ENCODE data around the gene WDR82.

The WDR82 gene

GRCh38 chr3:52236424-52236886 is 42.0 kb downstream of the WDR82 start:
- DNase-seq: no peak

- no peak for DNase-seq
Measured at GRCh38 chr3:52234516-52235447, 43.7 kb downstream of the WDR82 start.

- DNase-seq: no peak
Measured at GRCh38 chr3:52233968-52234367, 44.5 kb downstream of the WDR82 start.

DNA sequence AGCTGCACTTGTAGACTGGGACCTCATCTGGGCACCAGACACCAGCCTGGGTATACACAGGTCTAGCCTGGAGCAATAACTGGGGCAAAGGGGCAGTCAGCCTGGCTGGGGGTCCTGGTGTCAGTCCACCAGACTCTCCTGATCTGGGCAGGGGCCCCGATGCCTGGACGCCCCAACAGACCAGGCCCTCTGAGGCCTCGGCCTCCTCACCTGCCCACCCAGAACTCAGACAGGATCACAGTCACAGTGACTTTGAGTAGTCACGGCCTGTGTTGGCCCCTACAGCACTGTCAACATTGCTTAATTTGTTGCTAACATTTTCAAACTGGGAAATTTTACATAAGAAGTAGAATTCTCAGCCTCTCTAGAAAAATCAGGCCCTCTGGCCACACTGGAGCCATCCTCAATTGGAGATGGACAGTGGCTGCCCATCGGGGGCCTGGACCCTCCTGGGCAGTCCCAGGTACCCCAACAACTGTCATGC is 45.3 kb downstream of the WDR82 start:
- no peak for DNase-seq

DNA sequence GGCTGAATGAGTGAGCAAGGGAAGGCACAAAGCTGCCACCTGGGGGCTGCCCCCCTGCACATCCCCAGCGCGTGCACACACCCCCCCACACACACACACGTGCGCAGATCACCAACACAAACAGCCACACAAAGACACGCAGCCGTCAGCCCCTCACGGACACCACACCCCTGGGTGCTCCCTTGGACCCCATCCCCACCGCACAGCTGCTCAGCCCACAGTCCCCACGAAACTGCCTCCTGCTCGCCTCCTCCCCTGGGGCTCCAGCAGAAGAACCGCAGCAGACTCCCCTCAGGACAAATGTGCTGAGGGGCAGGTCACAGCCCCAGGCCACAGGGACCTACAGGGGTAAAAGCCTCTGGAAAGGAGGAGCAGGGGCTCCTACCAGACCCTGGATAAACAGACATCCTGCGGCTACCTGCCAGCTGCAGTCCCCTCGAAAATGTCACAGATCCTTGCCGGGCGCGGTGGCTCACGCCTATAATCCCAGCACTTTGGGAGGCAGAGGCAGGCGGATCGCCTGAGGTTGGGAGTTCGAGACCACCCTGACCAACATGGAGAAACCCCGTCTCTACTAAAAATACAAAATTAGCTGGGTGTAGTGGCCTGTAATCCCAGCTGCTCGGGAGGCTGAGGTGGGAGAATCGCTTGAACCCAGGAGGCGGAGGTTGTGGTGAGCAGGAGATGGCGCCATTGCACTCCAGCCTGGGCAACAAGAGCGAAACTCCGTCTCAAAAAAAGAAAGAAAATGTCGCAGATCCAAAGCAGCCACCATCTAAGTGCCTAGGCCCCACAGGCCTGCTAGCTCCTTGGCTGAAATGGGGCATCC is 46.0 kb downstream of the WDR82 start:
- no peak for DNase-seq

DNA sequence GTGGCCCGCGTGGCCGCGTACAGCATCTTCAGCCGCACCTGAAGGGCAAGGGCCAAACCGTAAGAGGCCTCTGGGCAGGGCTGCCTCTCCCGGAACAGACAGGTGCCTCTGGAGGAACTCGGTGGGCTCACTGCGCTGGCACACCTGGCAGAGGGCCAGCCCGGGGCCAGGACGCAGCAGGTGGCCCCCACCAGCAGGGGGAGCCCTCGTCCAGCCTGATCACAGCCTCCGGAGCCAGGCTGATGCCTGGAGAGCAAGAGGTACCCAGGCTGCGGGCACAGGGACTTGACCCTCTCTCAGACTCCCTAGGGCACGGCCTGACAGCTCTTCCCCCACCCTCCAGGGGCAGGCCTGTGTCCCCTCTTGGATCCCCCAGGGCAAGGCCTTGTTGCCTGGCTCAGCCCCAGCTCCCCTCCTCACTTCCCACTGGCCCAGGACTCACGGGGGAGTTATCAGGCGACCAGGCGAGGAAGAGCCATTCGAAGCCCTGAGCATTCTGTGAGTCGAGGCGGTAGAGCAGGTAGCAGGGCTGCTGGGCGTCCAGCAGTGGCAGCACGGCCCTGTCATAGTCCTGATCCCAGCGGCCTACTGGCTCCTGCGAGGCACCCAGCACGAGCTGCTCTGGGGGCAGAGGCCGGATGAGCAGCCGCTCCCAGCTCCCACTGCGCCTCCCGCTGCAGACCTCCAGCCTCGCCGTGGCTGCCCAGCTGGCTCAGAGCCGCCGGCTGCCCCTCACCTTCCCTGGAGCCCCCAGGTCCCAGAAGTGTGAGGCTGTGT is 46.8 kb downstream of the WDR82 start:
- peak; percentile 99 for DNase-seq

DNA sequence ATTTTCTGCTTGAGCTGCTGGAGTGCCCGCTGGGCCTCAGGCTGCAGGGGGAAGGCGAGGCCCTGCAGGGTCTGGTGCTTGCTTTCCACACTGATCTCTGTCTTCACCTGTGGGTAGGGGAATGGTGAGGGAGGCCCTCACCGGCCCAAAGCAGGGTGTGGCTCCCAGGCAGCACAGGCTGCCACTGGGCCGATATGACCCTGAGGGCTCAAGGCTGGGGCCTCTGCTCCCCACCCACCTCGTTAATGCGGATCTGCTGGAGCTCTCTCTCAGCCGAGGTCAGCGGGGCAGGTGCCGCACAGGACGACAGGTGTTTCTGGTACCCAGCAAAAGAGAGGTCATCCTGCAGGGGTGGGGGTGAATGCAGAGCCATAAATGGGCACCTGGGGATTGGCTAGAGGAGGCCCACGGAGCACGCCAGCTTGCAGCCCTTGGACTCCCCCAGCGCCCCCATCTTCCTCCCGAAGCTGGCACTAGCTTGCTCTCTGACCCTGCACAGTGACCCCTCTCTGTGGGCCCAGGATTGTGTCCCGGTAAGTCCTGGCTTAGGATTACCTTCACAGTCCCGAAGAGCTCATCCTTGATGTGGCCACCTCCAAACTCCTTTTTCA is 47.5 kb downstream of the WDR82 start:
- DNase-seq: no peak

- no peak for DNase-seq
Measured at GRCh38 chr3:52230461-52230860, 48.0 kb downstream of the WDR82 start.

- no peak for DNase-seq
Measured at GRCh38 chr3:52229656-52230055, 48.8 kb downstream of the WDR82 start.

DNA sequence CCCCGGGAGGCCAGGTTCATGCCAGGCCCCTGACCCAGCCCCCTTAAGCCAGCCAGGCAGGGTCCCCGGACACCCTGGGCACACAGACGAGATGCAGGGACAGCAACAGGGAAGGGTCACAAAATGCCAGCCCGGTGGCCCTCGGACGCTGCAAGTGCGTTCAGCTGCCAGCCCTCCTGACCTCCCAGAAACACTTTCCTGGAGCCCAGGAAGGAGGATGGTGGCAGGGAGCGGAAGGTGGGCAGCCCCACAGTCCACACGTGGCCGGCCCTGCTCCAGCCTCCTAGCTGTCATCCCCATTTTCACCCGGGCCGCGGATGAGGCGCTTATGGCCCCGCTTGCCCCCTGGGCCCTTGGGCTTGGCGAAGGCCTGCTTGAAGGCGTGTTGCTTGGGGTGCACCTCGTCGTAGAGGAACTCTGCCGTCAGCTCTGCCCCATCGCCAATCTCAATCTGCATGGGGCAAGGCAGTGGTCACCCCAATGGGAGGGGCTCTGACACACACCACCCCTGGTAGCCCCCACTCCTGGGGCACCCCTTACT is 49.6 kb downstream of the WDR82 start:
- no peak for DNase-seq

DNA sequence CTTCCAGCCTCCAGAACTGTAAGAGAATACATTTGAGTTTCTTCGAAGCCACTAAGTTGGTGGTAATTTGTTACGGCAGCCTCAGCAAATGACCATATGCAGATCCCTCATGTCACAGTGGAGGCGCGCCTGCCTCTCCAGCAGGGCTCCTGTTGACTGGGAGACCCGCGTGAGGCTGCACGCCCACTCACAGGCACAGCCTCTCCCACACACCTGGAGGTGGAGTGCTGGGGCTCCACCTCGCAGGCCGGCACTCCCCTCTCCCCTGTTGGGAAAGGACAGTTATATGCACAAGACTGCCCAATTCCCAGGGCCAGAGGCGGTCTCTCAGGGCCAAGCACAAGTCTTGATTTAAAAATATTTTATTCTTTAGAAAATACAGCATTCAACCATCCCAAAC is 50.2 kb downstream of the WDR82 start:
- DNase-seq: no peak

- DNase-seq: no peak
Measured at GRCh38 chr3:52227766-52228165, 50.7 kb downstream of the WDR82 start.

DNA sequence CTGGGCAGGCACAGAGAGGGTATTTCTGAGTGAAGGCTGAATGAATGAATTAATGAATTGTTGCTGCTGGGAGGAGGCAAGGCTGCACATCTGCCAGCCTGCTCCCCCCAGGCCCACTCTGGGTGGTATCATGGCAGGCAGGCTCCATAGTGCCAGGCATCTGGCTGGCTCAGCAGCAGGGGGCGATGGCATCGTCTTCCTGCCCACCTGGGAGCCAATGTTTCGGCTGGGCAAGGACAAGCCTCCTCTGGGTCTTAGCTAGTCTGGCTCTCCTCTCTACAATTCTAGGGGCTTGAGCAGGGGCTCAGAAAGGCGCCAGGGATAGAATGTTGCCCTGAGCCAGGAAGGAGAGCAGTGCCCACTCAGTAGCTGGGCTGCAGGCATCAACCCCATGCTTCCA is 51.3 kb downstream of the WDR82 start:
- DNase-seq: no peak

DNA sequence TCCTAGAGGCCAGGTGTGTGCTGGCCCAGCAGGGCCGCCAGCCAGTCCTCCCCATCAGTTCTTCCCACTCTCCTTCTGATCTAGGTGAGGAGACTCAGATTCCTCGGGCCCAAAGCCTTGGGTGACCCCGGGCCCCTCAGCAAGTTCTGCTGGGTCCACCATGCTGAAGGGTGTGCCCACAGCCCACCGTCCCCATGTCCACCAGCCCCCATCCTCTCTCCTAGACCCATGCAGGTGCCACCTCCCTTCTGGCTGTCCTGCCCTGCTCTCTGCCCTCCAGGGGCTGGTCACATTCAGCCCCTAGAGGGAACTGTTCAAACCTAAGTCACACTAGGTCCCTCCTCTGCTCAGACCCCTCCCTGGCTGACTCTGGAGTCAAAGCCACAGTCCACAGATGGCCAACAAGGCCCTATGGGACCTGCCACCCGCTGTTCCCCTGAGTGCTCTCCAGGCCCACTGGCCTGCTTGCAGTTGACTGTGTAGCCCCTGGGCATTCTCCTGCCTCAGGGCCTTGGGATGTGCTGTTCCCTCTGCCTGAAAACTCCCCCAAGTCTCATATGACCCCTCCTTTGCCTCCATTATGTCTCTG is 52.1 kb downstream of the WDR82 start:
- peak; percentile 53 for DNase-seq

DNA sequence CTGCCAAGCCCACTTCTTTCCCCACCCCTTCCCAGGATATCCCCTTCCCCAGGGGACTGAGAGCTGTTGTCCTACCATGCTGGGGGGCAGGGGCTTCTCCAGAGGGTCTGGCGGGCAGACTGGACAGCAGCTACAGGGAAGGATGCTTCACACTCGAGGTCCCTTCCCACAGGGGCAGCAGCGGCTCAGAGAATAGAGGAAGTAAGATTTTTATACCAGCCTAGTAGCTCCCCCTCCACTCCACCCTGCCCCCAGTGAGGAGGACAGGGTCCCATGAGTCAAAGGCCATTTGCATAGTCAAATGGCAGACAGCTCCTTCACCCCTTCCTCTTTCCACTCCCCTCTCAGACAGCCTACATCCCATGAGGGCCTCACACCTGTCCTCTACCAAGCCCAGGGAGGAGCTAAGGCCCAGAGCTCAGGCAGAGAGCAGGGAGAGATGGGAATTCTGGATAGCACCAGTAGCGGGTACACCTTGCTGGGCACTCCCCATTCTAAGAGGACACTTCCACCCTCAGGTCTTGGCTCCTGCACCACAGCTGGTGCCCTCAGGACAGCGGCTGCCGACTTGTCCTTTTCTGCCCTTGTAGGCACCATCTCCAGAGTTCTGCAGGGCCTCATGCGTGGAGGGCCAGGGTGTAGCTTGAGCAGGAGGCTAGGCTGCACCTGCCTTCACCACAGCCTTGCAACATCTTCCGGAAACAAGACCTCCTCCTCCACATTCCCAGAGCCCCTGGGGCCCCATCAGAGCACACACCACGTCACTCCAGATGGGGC is 52.8 kb downstream of the WDR82 start, which contains the start of gene TLR9:
Gene TLR9 (minus strand): TSS at position 194 of the 777 bp plus-strand sequence. CDS start 116 bp downstream, at position 78.
- DNase-seq: peak; percentile 71

DNA sequence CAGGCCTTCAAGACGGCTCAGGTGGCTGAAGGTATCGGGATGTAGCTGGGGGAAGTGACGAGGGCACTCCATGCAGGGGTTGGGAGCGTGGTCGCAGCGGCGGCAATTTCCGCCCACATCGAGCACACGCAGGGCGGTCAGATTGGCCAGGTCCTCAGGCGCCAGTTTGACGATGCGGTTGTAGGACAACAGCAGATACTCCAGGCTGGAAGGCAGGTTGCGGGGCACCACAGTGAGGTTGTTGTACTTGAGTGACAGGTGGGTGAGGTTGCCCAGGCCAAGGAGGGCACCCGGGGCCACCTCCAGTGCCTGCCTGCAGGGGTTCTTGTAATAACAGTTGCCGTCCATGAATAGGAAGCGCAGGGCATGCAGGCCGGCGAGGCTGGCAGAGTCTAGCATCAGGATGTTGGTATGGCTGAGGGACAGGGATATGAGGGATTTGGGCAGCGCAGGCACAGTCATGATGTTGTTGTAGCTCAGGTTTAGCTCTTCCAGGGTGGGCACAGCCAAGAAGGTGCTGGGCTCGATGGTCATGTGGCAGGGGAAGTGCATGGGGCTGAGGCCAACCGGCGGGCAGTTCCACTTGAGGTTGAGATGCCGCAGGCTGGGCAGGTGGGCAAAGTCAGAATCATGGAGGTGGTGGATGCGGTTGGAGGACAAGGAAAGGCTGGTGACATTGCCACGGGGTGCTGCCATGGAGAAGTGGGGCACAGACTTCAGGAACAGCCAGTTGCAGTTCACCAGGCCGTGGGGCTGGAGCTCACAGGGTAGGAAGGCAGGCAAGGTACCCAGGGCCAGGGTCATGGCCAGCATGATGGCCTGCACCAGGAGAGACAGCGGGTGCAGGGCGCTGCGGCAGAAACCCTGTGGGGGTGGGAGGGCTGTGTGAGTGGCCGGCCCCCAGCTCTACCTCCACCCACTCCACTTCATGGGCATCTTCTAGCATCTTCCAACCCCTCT is 54.7 kb downstream of the WDR82 start:
- no peak for DNase-seq

DNA sequence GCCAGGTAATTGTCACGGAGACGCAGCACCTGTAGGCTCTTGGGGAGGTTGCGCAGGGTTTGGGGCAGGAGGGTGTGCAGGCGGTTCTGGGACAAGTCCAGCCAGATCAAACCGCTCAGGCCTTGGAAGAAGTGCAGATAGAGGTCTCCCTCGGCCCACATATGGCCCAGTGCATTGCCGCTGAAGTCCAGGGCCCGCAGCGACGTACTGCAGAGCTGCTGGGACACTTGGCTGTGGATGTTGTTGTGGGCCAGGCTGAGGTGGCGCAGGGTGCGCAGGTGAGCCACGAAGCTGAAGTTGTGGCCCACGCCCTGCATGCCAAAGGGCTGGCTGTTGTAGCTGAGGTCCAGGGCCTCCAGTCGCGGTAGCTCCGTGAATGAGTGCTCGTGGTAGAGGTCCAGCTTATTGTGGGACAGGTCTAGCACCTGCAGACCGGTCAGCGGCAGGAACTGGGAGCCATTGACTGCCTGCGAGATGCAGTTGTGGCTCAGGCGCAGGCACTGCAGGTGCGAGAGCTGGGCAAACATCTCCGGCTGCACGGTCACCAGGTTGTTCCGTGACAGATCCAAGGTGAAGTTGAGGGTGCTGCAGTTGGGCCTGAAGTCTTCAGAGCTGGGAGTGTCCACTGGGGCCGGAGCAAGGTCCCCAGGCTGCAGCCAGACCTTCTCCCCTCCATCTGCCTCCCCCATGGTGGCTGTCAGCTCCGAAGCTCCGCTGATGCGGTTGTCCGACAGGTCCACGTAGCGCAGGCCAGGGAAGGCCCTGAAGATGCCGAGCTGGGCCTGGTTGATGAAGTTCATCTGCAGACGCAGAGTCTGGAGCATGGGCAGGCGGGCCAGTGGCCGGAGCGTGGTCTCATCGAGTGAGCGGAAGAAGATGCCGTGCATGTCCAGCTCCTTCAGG is 55.9 kb downstream of the WDR82 start:
- DNase-seq: no peak

GRCh38 chr3:52221563-52222318 is 56.7 kb downstream of the WDR82 start:
- peak; percentile 77 for DNase-seq

Measured in activated CD8-positive, alpha-beta memory T cell treated with anti-CD3 and anti-CD28 coated beads, Interleukin-2, amount 50 U/mL, for 48 hours (primary cell).